ENCODE results near the gene P2RY6. TPM values are rescaled to one million over a fixed set of nuclear protein-coding genes. Genes with fewer than 3 reads are reported as not detected.

The P2RY6 gene
- total RNA-seq, 1 experiment from 2014 or later: not detected

DNA sequence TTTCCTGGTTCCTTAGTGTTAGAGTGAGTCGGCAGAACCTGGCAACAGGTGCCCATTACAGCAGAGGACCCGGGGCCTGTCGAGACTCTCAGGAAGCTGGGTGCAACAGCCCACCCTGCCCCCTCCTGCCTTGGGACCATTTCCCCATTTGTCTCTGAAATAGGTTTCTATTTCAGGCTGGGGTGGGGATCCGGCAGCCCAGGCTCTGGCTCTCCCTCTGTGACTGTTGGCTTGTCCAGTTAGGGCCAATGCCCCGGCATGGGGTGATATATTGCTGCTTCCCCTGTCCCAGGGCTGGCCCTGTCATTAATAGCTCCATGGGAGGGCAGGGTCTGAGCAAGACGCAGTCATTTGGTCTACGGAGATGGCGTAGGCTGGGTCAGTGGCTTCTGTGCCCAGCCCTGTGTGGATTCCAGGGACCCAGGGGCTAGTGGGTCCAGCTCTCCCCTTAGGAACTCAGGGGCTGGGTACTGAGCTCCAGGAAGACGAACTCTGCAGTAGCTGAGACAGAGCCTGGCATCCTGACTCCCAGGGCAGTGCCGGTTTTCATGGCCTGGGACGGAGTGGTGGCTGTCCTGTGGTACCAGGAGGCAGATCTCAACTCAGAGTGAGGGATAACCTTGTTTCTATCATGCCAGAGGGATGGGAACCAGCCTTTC lies 2.7 kb downstream of the P2RY6 start:
- H3K23me2 ChIP-seq (ENCODE audit: insufficient read length, low read depth, low read length, poor library complexity, severe bottlenecking): no peaks in the 10 kb centered on the region
- H2BK120ac ChIP-seq (ENCODE audit: low read depth, low read length, poor library complexity, severe bottlenecking): no peak overlapping the region
- H2AFZ ChIP-seq (ENCODE audit: low read length): no peak overlapping the region
- H3K56ac ChIP-seq (ENCODE audit: insufficient read length, low read depth, low read length): no peak overlapping the region
- no CpG with 5 or more reads among the region's 11 CpGs for WGBS (ENCODE audit: extremely low coverage, insufficient read length, low lambda C conversion rate)
- DNase-seq: peak; percentile 19
- no peak overlapping the region for H2AK5ac ChIP-seq (ENCODE audit: insufficient read length, low read length)
- no peak overlapping the region for H3K9ac ChIP-seq (ENCODE audit: extremely low read depth, insufficient read length, low read length)
- Mint-ChIP-seq H3K4me1 (peaks cover 26 to 42% of the 10 kb centered on the region in 2 experiments), H3K36me3 (ENCODE audit: insufficient read depth in 1 of 3, low read depth in 3 of 3) (no peaks in the 10 kb centered on the region), H3K27me3 (ENCODE audit: low read depth) (peaks cover 3% of the 10 kb centered on the region), H3K9me3 (no peaks in the 10 kb centered on the region), H3K27ac (0 out of 7 replicates have a peak overlapping the region, but pooled peaks of 1 of the 3 experiments have one; percentile 51), H3K4me3 (no peak overlapping the region)
- H3K4me1 ChIP-seq (ENCODE audit: insufficient read depth, low read length): no peaks in the 10 kb centered on the region
- no peak overlapping the region for H3K18ac ChIP-seq (ENCODE audit: insufficient read length, low read depth, low read length)
- no peak overlapping the region for H3K27ac ChIP-seq (ENCODE audit: insufficient read length, low read depth, low read length)
- no peak overlapping the region for H3K4me2 ChIP-seq (ENCODE audit: insufficient read depth, insufficient read length, low read length)
- no peak overlapping the region for H4K5ac ChIP-seq (ENCODE audit: insufficient read length, low read depth, low read length)
- H3K79me1 ChIP-seq (ENCODE audit: insufficient read depth, low read depth, low read length, poor library complexity, severe bottlenecking): no peaks in the 10 kb centered on the region
- H3K23ac ChIP-seq (ENCODE audit: insufficient read length, low read depth, low read length): no peak overlapping the region
- no peak overlapping the region for H2BK12ac ChIP-seq (ENCODE audit: insufficient read length, low read depth, low read length)
- H3K27me3 ChIP-seq (ENCODE audit: insufficient read depth, low read length): no peaks in the 10 kb centered on the region
- H2BK20ac ChIP-seq (ENCODE audit: low read depth, low read length, poor library complexity, severe bottlenecking): no peak overlapping the region
- H2BK15ac ChIP-seq (ENCODE audit: low read depth, low read length): no peak overlapping the region
- no peak overlapping the region for H3K4ac ChIP-seq (ENCODE audit: low read depth, low read length)
- peak overlapping the region; percentile 44 for H4K91ac ChIP-seq (ENCODE audit: insufficient read length, low read depth, low read length)
- no peaks in the 10 kb centered on the region for H4K20me1 ChIP-seq (ENCODE audit: control insufficient read depth, insufficient read depth, insufficient read length)
- TF ChIP-seq, protein P1, sequence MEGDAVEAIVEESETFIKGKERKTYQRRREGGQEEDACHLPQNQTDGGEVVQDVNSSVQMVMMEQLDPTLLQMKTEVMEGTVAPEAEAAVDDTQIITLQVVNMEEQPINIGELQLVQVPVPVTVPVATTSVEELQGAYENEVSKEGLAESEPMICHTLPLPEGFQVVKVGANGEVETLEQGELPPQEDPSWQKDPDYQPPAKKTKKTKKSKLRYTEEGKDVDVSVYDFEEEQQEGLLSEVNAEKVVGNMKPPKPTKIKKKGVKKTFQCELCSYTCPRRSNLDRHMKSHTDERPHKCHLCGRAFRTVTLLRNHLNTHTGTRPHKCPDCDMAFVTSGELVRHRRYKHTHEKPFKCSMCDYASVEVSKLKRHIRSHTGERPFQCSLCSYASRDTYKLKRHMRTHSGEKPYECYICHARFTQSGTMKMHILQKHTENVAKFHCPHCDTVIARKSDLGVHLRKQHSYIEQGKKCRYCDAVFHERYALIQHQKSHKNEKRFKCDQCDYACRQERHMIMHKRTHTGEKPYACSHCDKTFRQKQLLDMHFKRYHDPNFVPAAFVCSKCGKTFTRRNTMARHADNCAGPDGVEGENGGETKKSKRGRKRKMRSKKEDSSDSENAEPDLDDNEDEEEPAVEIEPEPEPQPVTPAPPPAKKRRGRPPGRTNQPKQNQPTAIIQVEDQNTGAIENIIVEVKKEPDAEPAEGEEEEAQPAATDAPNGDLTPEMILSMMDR (conservative IDR thresholded peaks at IDR 0.05): no peak
- H3K79me2 ChIP-seq (ENCODE audit: insufficient read depth, low read length): no peaks in the 10 kb centered on the region
- H3K9me3 ChIP-seq (ENCODE audit: control insufficient read depth, low read depth, low read length): no peaks in the 10 kb centered on the region
- H3K14ac ChIP-seq (ENCODE audit: insufficient read depth, low read length): no peak overlapping the region
- H3T11ph ChIP-seq (ENCODE audit: low read length): no peak overlapping the region
- H4K8ac ChIP-seq (replicated peaks; ENCODE audit: insufficient read length, low read depth, low read length): no peak overlapping the region
- no peak overlapping the region for H2BK5ac ChIP-seq (ENCODE audit: insufficient read length, low read length)

Data from H9 (cell line).